Glutamatergic neuron (in vitro differentiated cells): ENCODE data around the gene CHMP6. TPM values are rescaled to one million over a fixed set of nuclear protein-coding genes. Genes with fewer than 3 reads are reported as not detected.

ENCODE experiments used
- DNase-seq: peaks from one replicate; pipeline ENCODE4 v3.0.0; 2022
- H3K27ac Mint-ChIP-seq: one replicate; pipeline ENCODE4 v1.8.0; 2020; ENCODE audit warnings: mild to moderate bottlenecking, mixed read lengths, inconsistent platforms; ENCODE audit not compliant: unreplicated experiment
- H3K27me3 Mint-ChIP-seq: one replicate; pipeline ENCODE4 v1.8.0; 2020; ENCODE audit warnings: mild to moderate bottlenecking, moderate library complexity, mixed read lengths, inconsistent platforms; ENCODE audit not compliant: unreplicated experiment
- H3K36me3 Mint-ChIP-seq: one replicate; pipeline ENCODE4 v1.8.0; 2020; ENCODE audit warnings: mild to moderate bottlenecking, mixed read lengths, inconsistent platforms; ENCODE audit not compliant: unreplicated experiment
- H3K4me1 Mint-ChIP-seq: one replicate; pipeline ENCODE4 v1.8.0; 2020; ENCODE audit warnings: mild to moderate bottlenecking, low read depth, mixed read lengths, inconsistent platforms; ENCODE audit not compliant: unreplicated experiment
- H3K4me3 Mint-ChIP-seq: one replicate; pipeline ENCODE4 v1.8.0; 2020; ENCODE audit warnings: mild to moderate bottlenecking, mixed read lengths, inconsistent platforms; ENCODE audit not compliant: unreplicated experiment
- H3K9me3 Mint-ChIP-seq: one replicate; pipeline ENCODE4 v1.8.0; 2020; ENCODE audit warnings: mild to moderate bottlenecking, moderate library complexity, mixed read lengths, inconsistent platforms; ENCODE audit not compliant: unreplicated experiment
- CTCF ChIP-seq: fragments of 200-600 bp; sonication (generic); IDR thresholded peaks from one replicate; pipeline ENCODE4 v1.5.0; 2021; ENCODE audit not compliant: partially characterized antibody, unreplicated experiment
- total RNA-seq: library from RNA; stranded (reverse); fragmentation: NEBNext Ultra II Directional; extraction: Animal tissue kit (Norgen Biotek cat#: 25700); gene quantifications from one replicate; pipeline ENCODE4 v1.2.1, GENCODE V29; 2021; ENCODE audit not compliant: unreplicated experiment

Gene CHMP6
- total RNA-seq, 1 donor from 2014 or later: 24.3 TPM

GRCh38 chr17:81048827-81049371 is 57.3 kb downstream of the CHMP6 start:
- Mint-ChIP-seq H3K27me3 (peaks cover 9% of the 10 kb centered on the region), H3K36me3 (no peaks in the 10 kb centered on the region), H3K9me3 (peaks cover 6% of the 10 kb centered on the region), H3K4me1 (peaks cover 44% of the 10 kb centered on the region), H3K27ac (no peak overlapping the region), H3K4me3 (peak overlapping the region; percentile 74)
- TF ChIP-seq CTCF: no peak
- no peak for DNase-seq

- H3K4me1 Mint-ChIP-seq: peaks cover 42% of the 10 kb centered on the region
- H3K27ac Mint-ChIP-seq: no peak overlapping the region
- H3K27me3 Mint-ChIP-seq: peaks cover 9% of the 10 kb centered on the region
- H3K4me3 Mint-ChIP-seq: peak overlapping the region; percentile 74
- H3K36me3 Mint-ChIP-seq: no peaks in the 10 kb centered on the region
- DNase-seq: no peak
- TF ChIP-seq CTCF: no peak
- peaks cover 6% of the 10 kb centered on the region for H3K9me3 Mint-ChIP-seq
Observed at GRCh38 chr17:81049372-81049911, 57.8 kb downstream of the CHMP6 start.

Other genes starting within 250 kb of the CHMP6 start
- gene BAIAP2, start 43.3 kb downstream of the CHMP6 start, total RNA-seq: 252 TPM
- gene PVALEF, start 173.7 kb downstream of the CHMP6 start, total RNA-seq: 0.29 TPM
- 27.0 TPM for gene AATK, start 174.4 kb downstream of the CHMP6 start, total RNA-seq
- gene CEP131, start 231.1 kb downstream of the CHMP6 start, total RNA-seq: 35.1 TPM
- 85.7 TPM for gene TEPSIN, start 247.2 kb downstream of the CHMP6 start, total RNA-seq
- gene NDUFAF8, start 247.5 kb downstream of the CHMP6 start, total RNA-seq: 31.5 TPM